ENCODE data around the gene SRCIN1.

The SRCIN1 gene

DNA sequence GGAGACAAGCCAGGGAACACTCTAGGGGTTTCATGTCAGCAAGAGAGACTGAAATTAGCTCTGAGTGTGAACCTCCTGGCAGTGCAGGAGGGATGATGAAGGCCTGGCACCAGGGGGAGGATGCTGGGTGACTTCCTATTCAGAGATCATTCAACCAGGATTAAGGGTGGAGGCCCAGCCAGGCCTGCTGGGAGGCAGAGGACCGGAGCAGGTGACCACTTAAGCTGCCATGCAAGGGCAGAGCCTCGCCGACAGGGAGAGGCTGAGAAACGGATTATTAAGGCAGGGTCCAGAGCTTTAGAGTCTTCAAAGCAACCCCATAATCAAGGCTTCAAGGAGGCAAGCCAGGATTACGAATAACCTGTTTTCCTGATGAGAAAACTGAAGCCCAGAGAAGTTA is 10.6 kb upstream of the SRCIN1 start:
- DNase-seq (ENCODE audit: low read depth in 3 of 3) = no peak

DNA sequence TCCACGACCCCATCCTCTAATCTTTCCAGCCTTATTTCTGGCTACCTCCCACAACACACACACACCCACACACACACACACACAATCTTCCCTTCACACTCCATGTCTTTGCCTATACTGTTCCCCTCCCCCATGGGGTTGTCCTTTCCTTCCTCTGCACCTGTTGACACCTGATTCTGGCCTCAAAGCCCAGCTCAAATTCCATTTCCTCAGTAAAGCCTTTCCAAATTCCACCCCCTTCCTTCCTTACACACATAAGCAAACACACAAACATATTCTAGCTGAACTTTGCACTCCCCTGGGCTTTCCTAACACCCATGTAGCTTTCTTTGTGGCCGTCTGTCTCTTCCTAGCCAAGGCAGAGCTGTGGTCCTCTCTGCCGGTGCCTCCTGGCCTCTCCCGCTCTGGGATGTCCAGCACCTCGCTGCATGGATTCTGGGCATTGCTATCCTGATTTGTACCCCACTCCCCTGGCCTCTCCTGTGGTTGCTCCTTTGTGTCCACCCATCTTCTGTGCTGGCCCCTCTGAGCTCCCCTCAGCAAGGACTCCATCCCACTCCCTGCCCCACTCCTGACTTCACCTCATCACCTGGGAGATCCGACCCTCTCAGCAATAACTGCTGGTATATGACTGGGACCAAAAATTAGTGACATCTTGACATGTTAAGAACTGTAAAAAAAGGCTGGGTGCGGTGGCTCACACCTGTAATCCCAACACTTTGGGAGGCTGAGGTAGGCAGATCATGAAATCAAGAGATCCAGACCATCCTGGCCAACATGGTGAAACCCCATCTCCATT is 8.4 kb upstream of the SRCIN1 start:
- DNase-seq (ENCODE audit: low read depth in 3 of 3) = no peak

DNA sequence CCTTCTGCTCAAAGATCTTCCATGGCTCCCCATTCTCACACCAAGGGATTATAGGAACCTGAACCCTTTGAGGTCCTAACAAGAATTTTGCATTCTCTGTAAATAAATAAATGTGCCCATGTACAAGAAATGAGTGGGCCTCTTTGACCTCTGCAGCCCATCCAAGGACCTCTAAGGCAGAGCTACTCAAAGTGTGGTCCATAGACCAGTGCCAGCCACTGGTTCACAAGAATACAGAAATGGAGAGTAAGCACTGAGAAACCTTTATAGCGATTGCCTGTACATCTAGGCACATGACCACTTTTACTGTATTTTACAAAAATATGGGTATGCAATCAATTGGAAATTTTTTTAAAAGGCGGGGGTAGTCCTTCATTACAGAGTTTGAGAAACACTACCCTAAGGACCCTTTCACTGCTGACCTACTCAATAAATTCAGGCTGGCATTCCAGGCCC is 7.8 kb upstream of the SRCIN1 start:
- DNase-seq (ENCODE audit: low read depth in 3 of 3) = no peak

DNA sequence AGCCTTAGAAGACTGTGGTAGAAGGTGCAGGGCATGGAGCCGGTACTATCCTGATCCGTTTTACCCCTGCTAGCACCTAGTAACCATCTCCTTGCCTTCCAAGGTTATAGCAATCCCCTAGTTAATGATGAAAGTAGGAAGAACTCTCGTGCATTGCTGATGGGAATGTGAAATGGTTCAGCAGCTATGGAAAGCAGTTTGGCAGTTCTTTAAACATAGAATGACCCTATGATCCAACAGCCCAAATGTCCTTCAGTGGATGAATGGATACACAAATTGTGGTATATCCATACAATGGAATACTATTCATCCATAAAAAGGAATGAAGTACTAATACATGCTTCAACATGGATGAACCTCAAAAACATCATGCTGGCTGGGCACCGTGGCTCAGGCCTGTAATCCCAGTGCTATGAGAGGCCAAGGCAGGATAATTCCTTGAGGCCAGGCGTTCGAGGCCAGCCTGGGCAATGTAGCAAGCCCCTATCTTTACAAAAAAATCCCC is 6.2 kb upstream of the SRCIN1 start:
- DNase-seq (ENCODE audit: low read depth in 3 of 3) = no peak

DNA sequence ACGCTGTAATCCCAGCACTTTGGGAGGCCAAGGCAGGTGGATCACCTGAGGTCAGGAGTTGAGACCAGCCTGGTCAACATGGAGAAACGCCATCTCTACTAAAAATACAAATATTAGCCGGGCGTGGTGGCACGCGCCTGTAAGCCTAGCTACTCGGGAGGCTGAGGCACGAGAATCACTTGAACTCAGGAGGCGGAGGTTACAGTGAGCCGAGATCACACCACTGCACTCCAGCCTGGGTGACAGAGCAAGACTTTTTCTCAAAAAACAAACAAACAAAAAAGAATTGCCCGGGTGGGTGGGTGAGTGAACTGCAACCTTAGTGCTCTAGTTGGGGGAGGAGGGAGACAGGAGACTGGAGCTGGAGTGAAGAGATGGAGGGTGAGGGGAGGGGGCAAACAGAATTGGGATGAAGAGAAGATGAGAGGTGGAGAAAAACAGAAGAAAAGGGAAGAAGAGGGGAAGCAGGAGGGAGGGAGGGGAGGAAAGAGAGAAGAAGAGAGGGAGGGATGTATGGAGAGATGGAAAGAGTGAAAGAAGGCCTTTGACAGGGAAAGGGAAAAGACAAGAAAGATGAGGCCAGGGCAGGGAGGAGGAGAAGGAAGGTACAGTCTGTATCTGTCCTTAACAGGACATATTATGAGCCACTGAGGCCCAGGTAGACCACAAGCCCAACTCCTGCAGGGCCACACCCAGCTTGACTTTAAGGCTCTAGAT is 5.5 kb upstream of the SRCIN1 start:
- no peak for DNase-seq (ENCODE audit: low read depth in 3 of 3)

DNA sequence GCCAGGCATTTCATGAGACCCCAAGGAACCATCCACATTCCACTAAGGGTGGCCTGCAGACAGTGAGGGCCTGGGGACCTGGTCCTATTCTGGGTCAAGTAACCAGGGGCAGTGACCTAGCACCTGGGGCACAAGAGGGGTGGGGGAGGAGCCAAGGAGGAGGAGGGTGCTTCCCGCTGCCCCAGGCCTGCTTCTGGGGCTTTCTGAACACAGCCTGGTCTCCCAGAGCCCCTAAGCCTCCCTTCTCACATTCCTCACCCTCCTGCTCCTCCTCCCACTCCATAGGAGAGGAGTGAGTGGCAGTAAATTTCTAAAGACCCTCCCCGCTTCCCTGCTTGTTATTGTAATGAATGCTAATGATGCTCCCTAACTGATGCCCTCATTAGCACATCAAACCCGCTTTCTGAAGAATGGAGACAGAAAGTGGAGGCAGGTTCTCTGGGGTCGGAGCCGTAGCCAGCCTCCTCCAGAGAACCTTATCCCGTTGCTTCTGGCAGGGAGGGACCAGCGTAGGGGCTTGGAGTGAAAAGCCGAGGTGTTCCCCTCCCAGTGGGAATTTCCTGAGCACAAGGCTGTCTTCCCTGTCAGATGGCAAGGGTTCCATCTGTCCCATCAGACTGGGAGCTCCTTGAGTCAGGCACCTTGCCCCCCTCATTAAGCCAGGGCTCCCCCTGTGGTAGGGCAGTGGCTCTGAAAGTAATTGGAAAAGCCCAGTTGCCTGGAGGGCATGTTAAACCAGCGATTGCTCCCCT is 3.7 kb upstream of the SRCIN1 start:
- DNase-seq (ENCODE audit: low read depth in 3 of 3) = no peak

DNA sequence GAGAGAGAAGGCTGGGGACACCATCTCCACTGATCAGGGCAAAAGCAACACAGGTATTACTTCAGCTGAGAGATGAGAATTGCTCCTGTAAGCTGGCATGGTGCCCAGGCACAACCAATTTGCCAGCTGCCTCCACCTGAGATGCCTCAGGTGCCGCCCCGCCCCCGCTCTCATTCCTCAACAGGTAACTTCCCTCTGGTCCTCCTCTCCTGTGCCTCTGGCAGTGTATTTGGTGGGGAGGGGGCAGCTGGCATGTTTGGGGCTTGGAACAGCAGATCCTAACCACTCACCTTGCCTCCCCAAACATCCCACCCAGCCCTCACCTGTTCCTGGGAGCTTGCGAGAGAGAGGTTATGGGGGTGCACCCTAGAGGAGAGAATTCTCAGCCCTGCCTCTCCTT is 2.9 kb upstream of the SRCIN1 start:
- DNase-seq (ENCODE audit: low read depth in 3 of 3) = no peak

DNA sequence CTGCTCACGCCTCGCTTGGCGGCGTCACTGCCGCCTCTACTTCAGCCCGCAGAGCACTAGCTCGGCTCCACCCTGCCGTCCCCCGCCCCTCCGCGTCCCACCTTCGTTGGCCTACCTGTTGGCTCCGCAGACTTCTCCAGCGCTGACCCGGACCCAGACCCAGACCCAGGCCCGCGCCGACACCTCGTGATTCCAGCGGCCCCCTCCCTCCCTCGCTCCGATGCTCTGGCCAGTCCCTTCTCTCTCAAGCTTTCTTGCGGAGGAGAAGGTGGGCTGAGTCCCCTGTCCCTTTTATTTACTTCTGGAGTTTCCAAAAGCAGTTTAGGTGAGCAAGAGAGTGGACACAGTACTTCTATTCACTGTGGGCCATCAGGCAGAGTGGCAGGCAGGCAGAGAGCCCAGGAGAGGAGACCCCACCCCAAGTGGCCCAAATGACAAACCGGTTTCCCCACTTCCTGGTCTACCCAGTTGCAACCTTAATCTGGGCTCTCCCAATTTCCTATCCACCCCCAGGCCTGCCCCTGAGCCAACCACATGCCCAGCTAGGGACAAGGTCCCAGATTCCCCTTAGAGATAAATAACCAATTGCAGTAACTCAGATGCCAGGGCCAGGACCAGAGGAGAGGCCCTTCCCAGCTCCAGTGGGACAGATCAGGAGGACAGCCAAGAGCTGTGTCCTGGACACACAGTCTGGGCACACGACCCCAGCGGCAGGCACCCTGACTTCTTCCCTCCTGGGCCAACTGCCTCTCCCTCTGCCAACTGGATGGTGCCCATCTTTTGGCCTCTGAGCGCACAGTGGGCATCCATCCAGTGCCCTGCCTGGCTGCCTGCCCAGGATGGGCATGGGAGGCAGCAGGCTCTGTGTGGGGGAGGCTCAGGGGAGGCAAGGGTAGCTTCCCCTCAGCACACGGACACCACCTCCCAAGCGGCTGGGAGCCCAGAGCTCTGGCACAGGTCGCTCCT is 1.2 kb upstream of the SRCIN1 start:
- no peak for DNase-seq (ENCODE audit: low read depth in 3 of 3)

DNA sequence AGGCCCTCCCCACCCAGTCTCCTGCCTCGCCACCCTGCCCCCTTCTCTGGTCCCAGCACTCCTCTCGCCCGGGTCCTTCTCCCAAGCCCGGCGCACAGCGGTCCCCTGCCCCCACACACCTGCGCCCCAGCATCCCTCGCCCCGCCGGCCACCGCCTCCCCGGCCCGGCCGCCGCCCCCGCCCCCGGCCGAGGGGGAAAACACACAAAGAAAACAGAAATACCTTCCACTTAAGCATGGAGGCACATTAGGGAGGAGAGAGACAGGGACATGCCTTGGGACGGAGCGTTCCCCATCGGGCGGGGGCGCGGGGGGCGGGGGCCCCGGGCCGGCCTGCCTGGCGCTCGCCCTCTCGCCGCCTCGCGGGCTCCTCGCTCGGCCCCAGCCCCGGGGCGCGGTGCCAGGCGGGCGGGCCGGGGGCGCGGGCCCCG is 326 bp downstream of the SRCIN1 start:
- no peak for DNase-seq (ENCODE audit: low read depth in 3 of 3)

DNA sequence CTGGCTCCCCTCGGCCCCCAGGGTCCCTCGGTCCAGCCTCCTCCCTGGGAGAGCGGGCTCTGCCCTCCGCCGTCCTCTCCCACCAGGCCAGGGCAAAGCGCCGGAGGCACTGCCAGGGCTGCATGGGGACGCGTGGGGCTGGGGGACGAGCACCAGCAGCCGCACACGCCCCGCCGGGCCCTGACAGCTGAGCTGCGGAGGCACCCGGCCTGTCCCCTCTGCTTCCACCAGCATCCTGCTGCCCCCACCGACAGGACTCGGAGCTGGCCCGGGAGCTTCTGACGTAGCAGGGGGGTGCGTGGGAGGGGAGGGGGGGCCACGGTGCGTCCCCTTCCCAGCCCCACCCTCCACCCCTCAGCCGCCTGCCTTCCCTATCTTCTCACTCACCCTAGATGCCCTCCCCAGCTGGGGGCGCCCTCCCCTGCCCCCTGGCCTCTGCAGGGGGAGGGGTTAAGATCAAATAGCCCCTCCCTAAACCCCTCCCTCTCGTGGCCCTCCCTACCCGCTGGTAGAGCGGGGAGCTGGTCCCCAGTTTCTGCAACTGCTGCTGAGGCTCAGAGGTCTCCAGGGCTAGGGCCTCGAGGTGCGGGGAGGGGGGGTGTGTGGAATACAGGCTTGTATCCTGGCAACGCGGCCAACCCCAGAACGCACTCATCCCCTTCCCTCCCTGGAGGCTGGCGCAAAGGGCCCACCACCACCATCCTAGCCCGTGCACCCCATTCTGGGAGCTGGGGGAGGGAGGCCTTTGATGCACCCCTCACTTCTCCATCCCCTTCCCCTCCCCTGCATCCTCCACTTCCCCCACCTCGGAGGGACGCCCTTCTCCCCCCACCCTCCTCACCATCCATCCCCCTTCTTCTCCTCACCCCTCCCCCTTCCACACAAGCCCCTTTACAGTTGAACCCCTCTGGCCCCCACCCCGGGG is 1.0 kb downstream of the SRCIN1 start:
- peak in 1 of 3 donors; percentile 23 for DNase-seq (ENCODE audit: low read depth in 3 of 3)

DNA sequence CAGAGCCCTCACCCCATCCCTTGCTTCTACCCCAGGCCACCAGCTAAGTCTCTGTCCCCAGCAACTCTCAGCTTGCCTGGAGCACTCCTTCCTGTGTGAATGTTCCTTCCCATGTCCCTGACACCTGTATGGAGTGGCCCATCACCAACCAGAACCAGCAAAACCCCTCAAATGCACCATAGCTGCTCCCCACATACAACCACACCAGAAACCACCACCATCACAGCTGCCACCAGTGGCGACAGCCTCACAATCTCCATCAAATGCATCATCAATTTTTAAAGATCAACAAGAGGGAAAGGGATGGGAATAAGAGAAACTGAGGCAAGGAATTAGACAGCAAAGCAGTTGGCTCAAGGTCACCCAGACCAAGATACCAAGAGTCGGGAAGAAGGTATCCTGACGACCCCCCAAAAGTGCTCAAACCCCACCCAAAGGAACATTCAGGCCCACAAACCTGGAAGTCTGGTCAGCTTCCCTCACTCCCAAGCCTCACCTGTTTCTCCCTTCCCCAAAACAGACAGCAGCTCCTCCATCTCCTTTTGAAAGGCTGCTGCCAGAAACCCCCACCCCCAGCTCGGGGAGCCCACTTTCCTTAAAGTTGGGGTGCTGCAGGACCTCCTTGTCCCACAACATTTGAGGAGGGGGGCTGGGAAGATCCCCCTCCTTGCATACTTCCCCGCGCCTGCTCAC is 1.8 kb downstream of the SRCIN1 start:
- DNase-seq (ENCODE audit: low read depth in 3 of 3) = no peak

DNA sequence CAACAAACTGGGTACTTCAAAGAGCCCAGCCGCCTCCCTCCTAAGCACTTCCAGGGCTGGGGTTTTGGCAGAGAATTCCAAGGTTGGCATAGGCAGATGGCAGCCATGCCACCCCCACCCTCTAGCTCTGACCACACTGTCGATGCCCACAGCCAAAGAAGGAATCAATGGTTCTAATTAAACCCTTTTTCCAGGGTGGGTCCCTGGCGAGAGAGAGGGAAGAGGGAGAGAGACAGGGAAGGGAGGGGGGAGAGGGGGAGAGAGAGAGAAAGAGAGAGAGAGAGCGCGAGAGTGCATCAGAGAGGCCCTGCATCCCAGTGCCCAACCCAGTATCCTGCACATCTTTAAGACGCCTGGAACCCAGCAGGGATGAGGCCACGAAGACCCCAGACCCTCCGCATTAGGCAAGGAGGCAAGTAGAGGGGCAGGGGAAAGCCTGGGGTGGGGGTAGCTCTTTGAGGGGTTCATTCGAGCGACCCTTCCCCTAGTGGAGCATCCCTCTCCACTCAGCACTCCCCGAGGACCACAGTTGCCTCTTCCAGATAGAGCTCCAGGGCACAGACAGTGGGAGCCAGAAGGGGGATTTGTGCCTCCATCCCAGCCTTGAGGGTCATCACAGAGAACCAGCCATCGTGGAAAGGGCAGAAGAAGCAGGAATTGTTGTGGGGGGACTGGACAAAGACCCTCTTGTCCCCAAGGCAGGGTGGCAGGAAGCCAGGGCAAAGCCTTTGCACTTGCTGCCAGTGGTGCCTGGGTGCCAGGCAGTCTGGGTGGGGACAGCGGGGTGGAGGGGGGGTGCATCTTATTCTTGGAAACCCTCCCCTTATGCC is 2.6 kb downstream of the SRCIN1 start:
- no peak for DNase-seq (ENCODE audit: low read depth in 3 of 3)

DNA sequence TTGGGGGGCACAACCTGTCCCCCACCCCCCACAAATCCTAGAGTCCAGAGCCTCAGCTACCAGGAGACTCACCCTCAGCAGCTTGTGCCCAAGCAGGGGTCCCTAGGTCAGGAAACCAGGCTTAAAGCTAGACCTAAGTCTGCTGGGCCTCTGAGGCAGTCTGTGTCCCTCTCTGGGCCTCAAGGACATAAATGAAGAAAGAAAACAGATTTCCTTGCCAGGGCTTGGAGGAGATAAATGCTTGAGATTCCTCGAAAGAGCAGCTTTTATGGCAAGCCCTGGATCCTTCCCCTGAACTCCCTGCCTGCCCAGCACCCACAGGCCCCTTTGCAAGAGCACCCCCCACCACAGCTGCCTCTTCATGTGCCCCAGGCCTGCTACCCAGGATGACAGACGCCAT is 3.3 kb downstream of the SRCIN1 start:
- DNase-seq (ENCODE audit: low read depth in 3 of 3) = no peak

DNA sequence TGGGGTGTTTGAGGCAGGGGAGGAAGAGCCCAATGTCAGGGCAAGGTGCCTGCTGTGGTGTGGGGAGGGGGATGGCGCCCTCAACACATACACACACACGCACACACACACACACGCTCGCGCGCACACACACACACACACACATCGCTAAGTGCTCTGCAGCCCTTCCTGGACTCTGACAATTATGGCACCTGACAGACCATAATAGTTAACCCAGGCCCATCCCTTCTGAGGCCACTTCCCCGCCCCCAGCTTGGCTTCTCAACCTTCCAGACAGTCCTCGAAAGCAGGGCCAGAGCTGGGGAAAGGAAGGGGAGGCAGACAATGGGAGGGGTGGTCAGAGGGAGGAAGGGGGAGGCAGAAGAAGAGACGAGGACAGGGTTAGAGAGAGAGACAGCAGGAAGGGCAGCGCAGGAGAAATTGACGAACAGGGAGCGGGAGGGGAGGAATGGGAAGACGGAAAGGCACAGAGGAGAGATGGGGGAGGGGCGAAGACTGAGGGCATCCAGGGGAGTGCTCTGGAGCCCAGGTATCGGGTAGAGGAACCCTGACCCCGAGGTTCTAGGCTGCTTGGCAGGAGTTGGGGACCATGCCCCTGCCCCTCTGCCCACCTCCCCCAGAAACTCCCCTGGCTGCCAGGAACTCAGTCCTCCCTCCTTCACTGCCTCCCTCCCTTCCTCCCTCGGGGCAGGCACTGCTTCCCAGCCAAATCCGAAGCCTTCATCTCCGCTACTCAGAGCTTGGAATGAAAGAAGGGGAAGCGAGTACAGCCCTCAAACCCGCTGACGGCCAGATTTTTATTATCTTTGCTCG is 4.0 kb downstream of the SRCIN1 start:
- no peak for DNase-seq (ENCODE audit: low read depth in 3 of 3)

DNA sequence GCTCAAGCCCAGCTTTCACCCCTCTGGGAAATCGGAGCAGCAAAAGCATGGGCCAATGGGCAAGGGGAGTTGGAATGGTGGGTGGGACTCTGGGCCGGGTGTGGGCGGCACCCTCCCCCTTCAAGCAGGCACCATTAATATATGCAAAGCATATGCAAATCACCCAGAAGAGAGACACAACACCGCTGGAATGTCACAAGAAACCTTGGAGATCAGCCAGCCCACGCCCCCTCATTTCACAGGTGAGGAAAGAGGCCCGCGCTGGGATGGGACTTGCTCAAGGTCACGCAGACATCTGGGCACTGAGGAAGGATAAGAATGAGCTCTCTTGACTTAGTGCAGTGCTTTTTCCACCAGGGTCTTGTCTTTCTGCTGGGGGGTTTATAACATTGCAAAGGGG is 4.8 kb downstream of the SRCIN1 start:
- DNase-seq (ENCODE audit: low read depth in 3 of 3) = no peak

DNA sequence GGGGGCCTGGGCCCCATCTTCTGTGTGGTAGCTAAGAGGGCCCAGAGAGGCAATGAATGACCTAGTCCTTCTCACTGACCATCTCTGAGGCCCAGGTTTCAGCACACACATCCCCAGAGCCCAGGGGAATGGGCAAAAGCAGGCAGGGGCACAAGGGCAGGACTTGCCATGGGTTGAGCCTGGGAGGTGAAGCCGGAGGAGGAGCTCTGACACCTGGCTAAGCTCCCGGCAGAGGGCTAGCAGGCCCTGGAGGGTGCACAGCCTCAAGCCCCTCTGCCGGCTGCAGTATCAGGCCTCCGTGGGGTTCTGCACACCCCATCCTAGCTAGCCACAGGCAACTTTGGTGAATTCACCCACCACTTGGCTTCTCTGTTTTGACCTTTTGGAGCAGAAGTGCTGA is 5.3 kb downstream of the SRCIN1 start:
- no peak for DNase-seq (ENCODE audit: low read depth in 3 of 3)

DNA sequence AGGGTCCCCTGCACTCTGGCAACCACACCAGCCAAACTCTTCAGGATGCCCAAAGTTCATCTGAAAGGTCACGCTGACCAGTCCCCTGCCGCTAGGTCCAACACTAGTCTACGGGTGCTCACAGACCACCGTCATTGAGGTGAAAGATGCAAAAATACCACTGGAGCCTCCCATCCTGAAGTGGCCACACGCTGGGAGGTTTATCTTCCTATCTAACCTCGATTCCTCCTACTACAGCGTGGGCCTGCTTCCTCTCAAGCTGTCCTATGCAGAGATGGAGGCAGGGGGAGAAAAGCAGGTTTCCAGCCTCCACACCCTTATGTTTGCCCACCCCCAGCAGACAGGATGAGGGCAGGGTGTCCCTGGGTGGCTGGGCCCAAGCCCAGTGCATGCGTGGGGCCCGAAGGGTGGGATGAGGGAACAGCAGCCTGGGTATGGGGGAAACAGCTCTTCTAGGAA is 6.3 kb downstream of the SRCIN1 start:
- DNase-seq (ENCODE audit: low read depth in 3 of 3) = no peak

DNA sequence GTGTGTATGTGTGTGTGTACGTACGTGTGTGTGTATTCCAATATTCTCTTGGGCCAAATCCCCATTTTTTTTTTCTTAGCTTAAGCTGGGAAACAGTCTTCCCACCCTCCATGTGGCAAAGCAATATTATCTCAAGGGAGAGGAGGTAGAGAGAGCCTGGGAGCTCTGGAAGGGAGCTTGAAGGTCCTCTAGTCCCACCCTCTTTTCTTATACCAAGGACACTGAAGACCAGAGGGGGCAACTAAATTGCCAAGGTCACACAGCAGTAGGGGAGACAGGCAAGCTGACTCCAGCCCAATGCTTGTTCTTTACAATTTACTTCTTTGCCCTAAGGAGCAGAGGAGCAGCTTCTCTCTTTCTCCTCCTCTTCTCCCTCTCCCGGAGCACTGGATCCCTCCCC is 6.8 kb downstream of the SRCIN1 start:
- DNase-seq (ENCODE audit: low read depth in 3 of 3) = no peak
